ENCODE results near the gene SND1. TPM values are rescaled to one million over a fixed set of nuclear protein-coding genes. Genes with fewer than 3 reads are reported as not detected.
A peak's percentile ranks its signal among the peaks of the same experiment; 100 is the strongest.

SND1 gene
- total and polyA plus RNA-seq, 5 donors from 2014 or later: 84.4 to 121 (median 86.9) TPM

DNA sequence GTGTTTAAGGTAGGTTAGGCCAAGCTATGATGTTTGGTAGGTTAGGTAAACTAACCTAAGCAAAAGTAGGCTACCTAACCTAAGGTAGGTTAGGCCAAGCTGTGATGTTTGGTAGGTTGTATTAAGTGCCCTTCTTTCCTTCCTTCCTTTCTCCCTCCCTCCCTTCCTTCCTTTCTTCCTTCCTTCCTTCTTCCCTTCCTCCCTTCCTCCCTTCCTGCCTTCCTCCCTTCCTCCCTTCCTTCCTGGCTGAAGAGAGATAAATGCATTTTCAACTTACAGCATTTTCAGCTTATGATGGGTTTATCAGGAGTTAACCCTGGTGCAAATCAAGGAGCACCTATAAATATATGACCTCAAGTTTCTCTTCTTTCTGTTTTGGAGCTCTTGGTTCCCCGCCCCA, 56.2 kb downstream of the SND1 start:
- H3K27me3 Mint-ChIP-seq: no peaks in the 10 kb centered on the region
- Histone ChIP-seq H3K9me3 (ENCODE audit: control insufficient read depth in 2 of 2, low read length in 2 of 2) (peaks cover 4 to 9% of the 10 kb centered on the region in 2 experiments), H3K36me3 (ENCODE audit: control insufficient read depth, insufficient read depth, low read length) (peaks cover 76% of the 10 kb centered on the region), H3K27me3 (ENCODE audit: control insufficient read depth, insufficient read depth, low read length) (no peaks in the 10 kb centered on the region), H3K4me3 (ENCODE audit: low read depth, low read length) (no peak overlapping the region), H3K4me1 (ENCODE audit: control insufficient read depth, insufficient read depth, low read length, poor library complexity, severe bottlenecking) (no peaks in the 10 kb centered on the region), H3K27ac (ENCODE audit: insufficient read depth, low read length, poor library complexity, severe bottlenecking) (no peak overlapping the region)
- ATAC-seq (ENCODE audit: low read depth in 2 of 2): no peak
- peaks cover 0 to 3% (median 0%) of the 10 kb centered on the region in 7 donors for H3K9me3 Mint-ChIP-seq
- H3K27ac Mint-ChIP-seq: no peak overlapping the region
- no peak overlapping the region for H3K4me3 Mint-ChIP-seq
- DNase-seq: no peak
- H3K36me3 Mint-ChIP-seq: peaks cover 73% of the 10 kb centered on the region
- peaks cover 0 to 10% (median 2%) of the 10 kb centered on the region in 4 donors for H3K4me1 Mint-ChIP-seq

DNA sequence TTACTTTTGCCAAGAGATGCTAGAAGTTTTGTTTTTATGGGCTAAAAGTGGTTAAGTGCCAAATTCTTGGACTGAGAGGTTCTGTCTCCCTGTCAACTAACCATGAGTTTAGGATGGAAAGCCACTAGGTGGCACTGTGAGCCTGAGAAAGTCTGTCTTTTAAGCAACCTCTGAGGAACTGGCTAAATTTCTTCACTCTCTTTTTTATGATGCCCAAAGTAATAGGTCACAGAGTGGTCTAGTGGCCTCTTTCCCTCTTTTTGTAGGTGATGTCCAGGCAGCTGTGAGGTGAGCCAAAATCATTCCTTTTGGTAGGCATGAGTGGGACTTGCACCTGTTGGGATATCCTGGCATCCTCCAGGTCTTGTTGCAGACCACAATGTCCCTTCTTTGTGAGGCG, 56.8 kb downstream of the SND1 start:
- ATAC-seq (ENCODE audit: low read depth in 2 of 2): peak in 1 of 2 donors; percentile 53
- peak; percentile 53 to 82 (median 70) for DNase-seq
- H3K4me3 Mint-ChIP-seq: no peak overlapping the region
- no peaks in the 10 kb centered on the region for H3K27me3 Mint-ChIP-seq
- peaks cover 0 to 3% (median 0%) of the 10 kb centered on the region in 7 donors for H3K9me3 Mint-ChIP-seq
- Histone ChIP-seq H3K36me3 (ENCODE audit: control insufficient read depth, insufficient read depth, low read length) (peaks cover 71% of the 10 kb centered on the region), H3K27me3 (ENCODE audit: control insufficient read depth, insufficient read depth, low read length) (no peaks in the 10 kb centered on the region), H3K4me3 (ENCODE audit: low read depth, low read length) (no peak overlapping the region), H3K27ac (ENCODE audit: insufficient read depth, low read length, poor library complexity, severe bottlenecking) (no peak overlapping the region), H3K9me3 (ENCODE audit: control insufficient read depth in 2 of 2, low read length in 2 of 2) (peaks cover 4 to 9% of the 10 kb centered on the region in 2 experiments), H3K4me1 (ENCODE audit: control insufficient read depth, insufficient read depth, low read length, poor library complexity, severe bottlenecking) (no peaks in the 10 kb centered on the region)
- H3K27ac Mint-ChIP-seq: no peak overlapping the region
- H3K4me1 Mint-ChIP-seq: peaks cover 0 to 13% (median 2%) of the 10 kb centered on the region in 4 donors
- H3K36me3 Mint-ChIP-seq: peaks cover 71% of the 10 kb centered on the region

DNA sequence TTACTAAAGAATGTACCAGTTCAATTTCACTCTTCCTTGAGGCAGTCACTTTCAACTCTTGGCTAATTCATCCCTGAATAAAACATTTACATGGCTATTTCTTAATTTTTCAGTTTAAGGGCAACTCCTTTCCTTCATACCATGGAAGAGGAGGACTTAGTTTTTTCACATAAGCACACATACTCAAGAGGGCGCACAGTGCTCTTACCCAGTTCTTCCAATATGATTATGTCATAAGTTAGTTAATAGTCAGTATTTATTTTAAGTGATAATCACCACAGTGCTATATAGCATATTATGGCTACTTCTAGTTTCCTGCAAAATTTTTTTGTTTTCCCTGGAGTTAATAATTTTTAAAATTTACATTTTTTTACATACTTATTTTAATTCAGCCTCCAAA, 58.6 kb downstream of the SND1 start:
- Mint-ChIP-seq H3K27ac (no peak overlapping the region), H3K4me3 (no peak overlapping the region), H3K9me3 (peaks cover 0 to 3% (median 0%) of the 10 kb centered on the region in 7 donors), H3K27me3 (no peaks in the 10 kb centered on the region), H3K4me1 (peaks cover 3 to 29% (median 6%) of the 10 kb centered on the region in 4 donors), H3K36me3 (peaks cover 71% of the 10 kb centered on the region)
- no peak for DNase-seq
- no peaks in the 10 kb centered on the region for H3K27me3 ChIP-seq (ENCODE audit: control insufficient read depth, insufficient read depth, low read length)
- no peaks in the 10 kb centered on the region for H3K4me1 ChIP-seq (ENCODE audit: control insufficient read depth, insufficient read depth, low read length, poor library complexity, severe bottlenecking)
- H3K27ac ChIP-seq (ENCODE audit: insufficient read depth, low read length, poor library complexity, severe bottlenecking): no peak overlapping the region
- H3K36me3 ChIP-seq (ENCODE audit: control insufficient read depth, insufficient read depth, low read length): peaks cover 55% of the 10 kb centered on the region
- no peak overlapping the region for H3K4me3 ChIP-seq (ENCODE audit: low read depth, low read length)
- ATAC-seq (ENCODE audit: low read depth in 2 of 2): no peak
- peaks cover 4 to 9% of the 10 kb centered on the region in 2 experiments for H3K9me3 ChIP-seq (ENCODE audit: control insufficient read depth in 2 of 2, low read length in 2 of 2)

DNA sequence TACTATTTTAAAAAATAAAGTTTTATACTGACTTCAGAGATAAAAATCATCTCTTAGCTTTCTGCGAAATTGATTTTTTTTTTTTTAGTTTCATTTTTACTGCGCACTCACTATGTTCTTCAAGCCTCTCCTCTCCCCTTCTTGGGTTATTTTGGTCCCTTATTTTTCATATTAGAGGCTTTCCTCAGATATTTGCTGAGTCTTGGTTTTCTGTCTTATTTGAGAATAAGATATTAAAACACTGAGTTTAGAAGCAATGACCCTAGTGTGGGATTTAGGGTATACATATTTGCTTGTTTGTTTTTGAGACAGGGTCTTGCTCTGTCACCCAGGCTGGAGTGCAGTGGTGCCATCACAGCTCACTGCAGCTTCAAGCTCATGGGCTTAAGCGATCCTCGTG, 59.9 kb downstream of the SND1 start:
- Mint-ChIP-seq H3K27me3 (no peaks in the 10 kb centered on the region), H3K4me1 (peaks cover 3 to 29% (median 10%) of the 10 kb centered on the region in 4 donors), H3K4me3 (no peak overlapping the region), H3K36me3 (peaks cover 72% of the 10 kb centered on the region), H3K27ac (peak overlapping the region in 1 of 3 donors; percentile 37), H3K9me3 (peaks cover 0 to 3% (median 0%) of the 10 kb centered on the region in 7 donors)
- H3K36me3 ChIP-seq (ENCODE audit: control insufficient read depth, insufficient read depth, low read length): peaks cover 52% of the 10 kb centered on the region
- no peak overlapping the region for H3K27ac ChIP-seq (ENCODE audit: insufficient read depth, low read length, poor library complexity, severe bottlenecking)
- H3K4me3 ChIP-seq (ENCODE audit: low read depth, low read length): no peak overlapping the region
- ATAC-seq (ENCODE audit: low read depth in 2 of 2): no peak
- H3K27me3 ChIP-seq (ENCODE audit: control insufficient read depth, insufficient read depth, low read length): no peaks in the 10 kb centered on the region
- peaks cover 4 to 9% of the 10 kb centered on the region in 2 experiments for H3K9me3 ChIP-seq (ENCODE audit: control insufficient read depth in 2 of 2, low read length in 2 of 2)
- no peak for DNase-seq
- H3K4me1 ChIP-seq (ENCODE audit: control insufficient read depth, insufficient read depth, low read length, poor library complexity, severe bottlenecking): no peaks in the 10 kb centered on the region

DNA sequence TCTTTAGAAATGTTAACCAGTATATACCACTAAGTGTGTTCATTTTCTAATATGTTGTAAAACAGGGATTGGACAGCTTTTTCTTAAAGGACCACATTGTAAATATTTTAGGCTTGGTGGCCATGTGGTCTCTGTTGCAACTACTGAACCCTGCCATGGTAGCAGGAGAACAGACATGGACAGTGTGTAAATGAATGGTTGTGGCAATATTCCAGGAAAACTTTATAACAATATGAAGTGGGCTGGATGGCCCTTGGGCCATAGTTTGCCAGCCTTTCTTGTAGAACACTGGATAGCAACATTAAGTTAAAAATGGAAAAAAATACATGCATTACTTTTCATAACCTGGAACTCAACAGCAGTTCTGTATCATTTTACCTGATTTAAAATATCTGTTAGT, 61.0 kb downstream of the SND1 start:
- no peaks in the 10 kb centered on the region for H3K27me3 Mint-ChIP-seq
- H3K9me3 Mint-ChIP-seq: peaks cover 0 to 3% (median 0%) of the 10 kb centered on the region in 7 donors
- Histone ChIP-seq H3K4me3 (ENCODE audit: low read depth, low read length) (no peak overlapping the region), H3K36me3 (ENCODE audit: control insufficient read depth, insufficient read depth, low read length) (peaks cover 44% of the 10 kb centered on the region), H3K27ac (ENCODE audit: insufficient read depth, low read length, poor library complexity, severe bottlenecking) (no peak overlapping the region), H3K9me3 (ENCODE audit: control insufficient read depth in 2 of 2, low read length in 2 of 2) (peaks cover 4 to 9% of the 10 kb centered on the region in 2 experiments), H3K27me3 (ENCODE audit: control insufficient read depth, insufficient read depth, low read length) (no peaks in the 10 kb centered on the region), H3K4me1 (ENCODE audit: control insufficient read depth, insufficient read depth, low read length, poor library complexity, severe bottlenecking) (no peaks in the 10 kb centered on the region)
- H3K27ac Mint-ChIP-seq: peak overlapping the region in 1 of 3 donors; percentile 37
- peaks cover 69% of the 10 kb centered on the region for H3K36me3 Mint-ChIP-seq
- ATAC-seq (ENCODE audit: low read depth in 2 of 2): no peak
- H3K4me1 Mint-ChIP-seq: peaks cover 3 to 25% (median 12%) of the 10 kb centered on the region in 4 donors
- DNase-seq: no peak
- no peak overlapping the region for H3K4me3 Mint-ChIP-seq

DNA sequence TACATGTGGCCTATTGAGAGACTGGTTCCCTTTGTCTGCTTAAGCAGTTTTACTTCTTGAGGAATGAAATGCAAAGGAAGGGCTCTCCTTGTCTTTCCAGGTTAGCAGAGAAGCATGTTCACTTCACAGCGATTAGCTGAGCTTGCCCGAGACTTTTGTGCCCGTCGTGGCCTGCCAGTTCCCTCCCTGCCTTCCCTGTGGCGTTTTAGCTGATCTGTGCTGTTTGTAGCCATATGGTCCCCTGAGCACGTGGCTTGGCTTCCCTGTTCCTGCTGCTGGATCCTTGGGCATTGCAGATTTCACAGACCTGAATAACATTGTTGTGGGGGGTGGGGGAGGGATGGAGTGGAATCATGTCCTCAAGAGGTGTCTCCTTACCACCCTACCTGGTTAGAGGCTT, 61.8 kb downstream of the SND1 start:
- DNase-seq (no peak), ATAC-seq (ENCODE audit: low read depth in 2 of 2) (no peak)
- Histone ChIP-seq H3K36me3 (ENCODE audit: control insufficient read depth, insufficient read depth, low read length) (peaks cover 44% of the 10 kb centered on the region), H3K27me3 (ENCODE audit: control insufficient read depth, insufficient read depth, low read length) (no peaks in the 10 kb centered on the region), H3K4me1 (ENCODE audit: control insufficient read depth, insufficient read depth, low read length, poor library complexity, severe bottlenecking) (no peaks in the 10 kb centered on the region), H3K27ac (ENCODE audit: insufficient read depth, low read length, poor library complexity, severe bottlenecking) (no peak overlapping the region), H3K4me3 (ENCODE audit: low read depth, low read length) (no peak overlapping the region), H3K9me3 (ENCODE audit: control insufficient read depth in 2 of 2, low read length in 2 of 2) (peaks cover 4 to 9% of the 10 kb centered on the region in 2 experiments)
- Mint-ChIP-seq H3K4me1 (peaks cover 7 to 21% (median 14%) of the 10 kb centered on the region in 4 donors), H3K27ac (no peak overlapping the region), H3K9me3 (peaks cover 0 to 3% (median 0%) of the 10 kb centered on the region in 7 donors), H3K4me3 (no peak overlapping the region), H3K36me3 (peaks cover 67% of the 10 kb centered on the region), H3K27me3 (no peaks in the 10 kb centered on the region)

DNA sequence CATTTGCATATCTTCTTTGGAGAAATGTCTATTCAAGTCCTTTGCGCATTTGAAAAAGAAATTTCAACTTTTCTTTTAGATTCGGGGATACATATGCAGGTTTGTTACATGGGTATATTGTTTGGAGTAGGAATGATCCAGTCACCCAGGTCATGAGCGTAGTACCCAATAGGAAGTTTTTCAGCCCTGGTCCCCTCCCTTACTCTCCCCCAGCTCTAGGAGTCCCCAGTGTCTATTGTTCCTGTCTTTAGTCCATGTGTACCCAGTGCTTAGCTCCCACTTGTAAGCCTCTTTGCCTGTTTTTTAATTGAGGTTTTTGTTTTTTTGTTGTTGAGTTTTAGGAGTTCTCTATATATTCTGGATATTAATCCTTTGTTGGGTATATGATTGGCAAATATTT, 63.3 kb downstream of the SND1 start:
- DNase-seq (no peak), ATAC-seq (ENCODE audit: low read depth in 2 of 2) (no peak)
- Histone ChIP-seq H3K27me3 (ENCODE audit: control insufficient read depth, insufficient read depth, low read length) (no peaks in the 10 kb centered on the region), H3K36me3 (ENCODE audit: control insufficient read depth, insufficient read depth, low read length) (peaks cover 47% of the 10 kb centered on the region), H3K4me3 (ENCODE audit: low read depth, low read length) (no peak overlapping the region), H3K9me3 (ENCODE audit: control insufficient read depth in 2 of 2, low read length in 2 of 2) (peaks cover 4 to 9% of the 10 kb centered on the region in 2 experiments), H3K27ac (ENCODE audit: insufficient read depth, low read length, poor library complexity, severe bottlenecking) (no peak overlapping the region), H3K4me1 (ENCODE audit: control insufficient read depth, insufficient read depth, low read length, poor library complexity, severe bottlenecking) (no peaks in the 10 kb centered on the region)
- H3K36me3 Mint-ChIP-seq: peaks cover 61% of the 10 kb centered on the region
- peaks cover 7 to 23% (median 14%) of the 10 kb centered on the region in 4 donors for H3K4me1 Mint-ChIP-seq
- H3K9me3 Mint-ChIP-seq: peaks cover 0 to 3% (median 0%) of the 10 kb centered on the region in 7 donors
- no peak overlapping the region for H3K4me3 Mint-ChIP-seq
- no peaks in the 10 kb centered on the region for H3K27me3 Mint-ChIP-seq
- no peak overlapping the region for H3K27ac Mint-ChIP-seq

DNA sequence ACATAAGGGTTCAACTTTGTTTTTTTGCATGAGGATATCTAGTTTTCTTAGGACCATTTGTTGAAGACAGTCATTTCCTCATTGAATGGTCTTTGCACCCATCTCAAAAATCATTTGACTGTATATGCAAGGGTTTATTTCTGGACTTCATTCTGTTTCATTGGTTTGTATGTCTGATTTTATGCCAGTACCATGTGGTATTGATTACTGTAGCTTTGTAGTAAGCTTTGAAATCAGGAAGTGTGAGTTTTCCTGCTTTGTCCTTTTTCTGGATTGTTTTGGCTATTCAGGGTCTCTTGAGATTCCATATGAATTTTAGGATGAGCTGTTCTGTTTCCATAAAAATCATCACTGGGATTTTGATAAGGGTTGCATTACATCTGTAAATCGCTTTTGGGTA, 63.9 kb downstream of the SND1 start:
- Mint-ChIP-seq H3K36me3 (peaks cover 61% of the 10 kb centered on the region), H3K27ac (no peak overlapping the region), H3K9me3 (peaks cover 0 to 3% (median 0%) of the 10 kb centered on the region in 7 donors), H3K27me3 (no peaks in the 10 kb centered on the region), H3K4me3 (no peak overlapping the region), H3K4me1 (peaks cover 7 to 24% (median 14%) of the 10 kb centered on the region in 4 donors)
- peaks cover 47% of the 10 kb centered on the region for H3K36me3 ChIP-seq (ENCODE audit: control insufficient read depth, insufficient read depth, low read length)
- H3K27ac ChIP-seq (ENCODE audit: insufficient read depth, low read length, poor library complexity, severe bottlenecking): no peak overlapping the region
- no peak for ATAC-seq (ENCODE audit: low read depth in 2 of 2)
- no peaks in the 10 kb centered on the region for H3K4me1 ChIP-seq (ENCODE audit: control insufficient read depth, insufficient read depth, low read length, poor library complexity, severe bottlenecking)
- no peak for DNase-seq
- no peak overlapping the region for H3K4me3 ChIP-seq (ENCODE audit: low read depth, low read length)
- no peaks in the 10 kb centered on the region for H3K27me3 ChIP-seq (ENCODE audit: control insufficient read depth, insufficient read depth, low read length)
- H3K9me3 ChIP-seq (ENCODE audit: control insufficient read depth in 2 of 2, low read length in 2 of 2): peaks cover 3 to 5% of the 10 kb centered on the region in 2 experiments
